Measurements from ENCODE around the gene FRAS1.
A peak's percentile ranks its signal among the peaks of the same experiment; 100 is the strongest.
"Not testable (repeated sequence)": the region's sequence is repeated elsewhere in the genome, so short reads cannot be mapped to it uniquely, and the experiment has no call there.

Gene FRAS1

GRCh38 chr4:78467223-78467622 lies 410.1 kb downstream of the FRAS1 start:
- not testable (repeated sequence) for DNase-seq

- no peak for DNase-seq
Observed at GRCh38 chr4:78468272-78468671, 411.1 kb downstream of the FRAS1 start.

GRCh38 chr4:78476108-78476704 lies 419.1 kb downstream of the FRAS1 start:
- no peak for DNase-seq

- DNase-seq, result no peak
Observed at GRCh38 chr4:78477276-78477675, 420.2 kb downstream of the FRAS1 start.

GRCh38 chr4:78478523-78478922 lies 421.4 kb downstream of the FRAS1 start:
- DNase-seq, result no peak

GRCh38 chr4:78480286-78480685 lies 423.2 kb downstream of the FRAS1 start:
- DNase-seq, result no peak

GRCh38 chr4:78481180-78481579 lies 424.1 kb downstream of the FRAS1 start:
- no peak for DNase-seq

GRCh38 chr4:78482281-78482680 lies 425.2 kb downstream of the FRAS1 start:
- DNase-seq, result no peak

GRCh38 chr4:78483811-78484210 lies 426.7 kb downstream of the FRAS1 start:
- DNase-seq, result peak; percentile 32

GRCh38 chr4:78484574-78484973 lies 427.5 kb downstream of the FRAS1 start:
- peak; percentile 90 for DNase-seq

- no peak for DNase-seq
Observed at GRCh38 chr4:78493731-78494130, 436.6 kb downstream of the FRAS1 start.

GRCh38 chr4:78496021-78496643 lies 439.0 kb downstream of the FRAS1 start:
- no peak for DNase-seq

GRCh38 chr4:78506260-78506659 lies 449.1 kb downstream of the FRAS1 start:
- DNase-seq, result not testable (repeated sequence)

- no peak for DNase-seq
Observed at GRCh38 chr4:78509043-78509442, 451.9 kb downstream of the FRAS1 start.

- DNase-seq, result no peak
Observed at GRCh38 chr4:78510108-78510507, 453.0 kb downstream of the FRAS1 start.

- no peak for DNase-seq
Observed at GRCh38 chr4:78510681-78511080, 453.6 kb downstream of the FRAS1 start.

- no peak for DNase-seq
Observed at GRCh38 chr4:78512357-78512920, 455.3 kb downstream of the FRAS1 start.

- DNase-seq, result no peak
Observed at GRCh38 chr4:78513411-78513975, 456.4 kb downstream of the FRAS1 start.

- DNase-seq, result peak; percentile 71
Observed at GRCh38 chr4:78517050-78517652, 460.0 kb downstream of the FRAS1 start.

GRCh38 chr4:78518561-78518960 lies 461.4 kb downstream of the FRAS1 start:
- DNase-seq, result peak; percentile 13

- DNase-seq, result no peak
Observed at GRCh38 chr4:78519962-78520361, 462.8 kb downstream of the FRAS1 start.

GRCh38 chr4:78520808-78521226 lies 463.7 kb downstream of the FRAS1 start:
- DNase-seq, result no peak

- no peak for DNase-seq
Observed at GRCh38 chr4:78524009-78524408, 466.9 kb downstream of the FRAS1 start.

- no peak for DNase-seq
Observed at GRCh38 chr4:78525559-78525958, 468.4 kb downstream of the FRAS1 start.
